Raji (cell line): Measurements from ENCODE around the gene PRSS1.

Experiments used
- POLR2A ChIP-seq: IDR thresholded peaks from 2 replicates; pipeline ENCODE4 v1.6.1; 2011; ENCODE audit warnings: low read depth, low read length, control low read depth; ENCODE audit not compliant: insufficient read depth

The PRSS1 gene

DNA sequence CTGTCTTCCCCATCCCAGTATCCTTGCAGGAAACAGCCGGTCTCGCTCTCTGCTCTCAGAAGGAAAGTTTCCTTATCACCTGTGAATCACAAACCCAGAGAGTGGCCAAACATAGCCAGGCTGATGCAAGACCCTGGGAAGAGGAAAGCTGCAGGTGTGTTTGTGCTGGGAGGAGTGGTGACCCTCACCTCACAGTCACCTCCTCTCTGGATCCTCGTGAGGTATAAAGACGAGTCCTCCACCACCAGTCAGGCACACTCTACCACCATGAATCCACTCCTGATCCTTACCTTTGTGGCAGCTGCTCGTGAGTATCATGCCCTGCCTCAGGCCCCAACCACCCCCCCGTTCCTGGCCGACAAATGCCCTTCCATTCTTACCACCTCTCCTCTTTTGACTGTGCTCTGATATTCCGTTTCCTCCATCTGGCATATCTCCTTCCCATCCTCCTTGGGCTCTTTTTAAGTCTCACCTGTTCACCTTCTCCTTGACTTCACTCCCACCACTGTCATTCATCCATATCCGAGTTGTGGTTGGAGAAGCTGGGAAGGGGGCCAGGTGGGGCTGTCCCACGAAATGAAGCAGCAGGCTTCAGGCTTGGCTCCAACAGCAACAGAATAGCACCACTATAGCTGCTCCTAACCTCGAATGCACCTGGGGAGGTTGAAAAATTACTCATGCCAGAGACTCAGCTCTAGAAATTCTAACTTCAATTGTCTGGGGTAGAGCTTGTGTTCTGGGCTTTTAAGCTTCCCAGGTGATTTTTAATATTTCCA lies at the start of gene PRSS1:
PRSS1 (plus strand) TSS at position 255 of the 776 bp plus-strand sequence; CDS start at position 268, 13 bp downstream.
- TF ChIP-seq POLR2A = no peak

DNA sequence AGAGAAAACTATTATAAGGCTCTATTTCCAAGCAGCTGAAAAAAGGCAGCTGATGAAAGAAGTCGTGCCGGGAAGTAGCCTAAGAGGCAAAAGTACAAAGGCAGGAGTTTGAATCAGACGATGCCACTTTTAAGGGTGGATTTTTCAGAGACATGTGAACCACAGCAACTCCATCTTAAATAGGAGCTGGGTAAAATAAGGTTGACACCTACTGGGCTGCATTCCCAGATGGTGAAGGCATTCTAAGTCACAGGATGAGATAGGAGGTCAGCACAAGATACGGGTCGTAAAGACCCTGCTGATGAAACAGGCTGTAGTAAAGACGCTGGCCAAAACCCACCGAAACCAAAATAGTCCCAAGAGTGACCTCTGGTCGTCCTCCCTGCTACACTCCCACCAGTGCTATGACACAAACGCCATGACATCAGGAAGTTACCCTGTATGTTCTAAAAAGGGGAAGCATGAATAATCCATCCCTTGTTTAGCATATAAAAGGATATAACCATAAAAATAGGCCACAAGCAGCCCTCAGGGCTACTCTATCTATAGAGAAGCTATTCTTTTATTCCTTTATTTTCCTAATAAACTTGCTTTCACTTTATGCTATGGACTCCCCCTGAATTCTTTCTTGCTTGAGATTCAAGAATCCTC lies 45.5 kb upstream of the PRSS1 start:
- TF ChIP-seq POLR2A = no peak

DNA sequence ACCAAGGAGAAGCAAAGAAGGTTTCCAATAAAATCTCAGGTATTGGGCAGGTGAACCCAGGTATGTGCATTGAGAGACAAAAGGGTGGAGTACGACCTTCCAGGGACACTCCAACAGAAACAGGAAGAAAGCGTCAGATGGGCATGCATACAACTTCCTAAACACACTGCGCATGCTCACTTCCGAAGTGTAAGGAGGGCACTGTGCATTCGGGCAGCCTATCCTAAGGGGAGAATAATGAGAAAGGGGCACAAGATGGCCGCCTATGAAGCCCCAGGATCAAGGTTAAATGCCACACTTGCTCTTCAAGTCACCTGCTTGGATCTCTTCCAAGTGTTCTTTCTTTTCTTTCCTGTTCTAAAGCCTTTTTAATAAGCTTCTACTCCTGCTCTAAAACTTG lies 39.4 kb upstream of the PRSS1 start:
- TF ChIP-seq POLR2A = no peak

DNA sequence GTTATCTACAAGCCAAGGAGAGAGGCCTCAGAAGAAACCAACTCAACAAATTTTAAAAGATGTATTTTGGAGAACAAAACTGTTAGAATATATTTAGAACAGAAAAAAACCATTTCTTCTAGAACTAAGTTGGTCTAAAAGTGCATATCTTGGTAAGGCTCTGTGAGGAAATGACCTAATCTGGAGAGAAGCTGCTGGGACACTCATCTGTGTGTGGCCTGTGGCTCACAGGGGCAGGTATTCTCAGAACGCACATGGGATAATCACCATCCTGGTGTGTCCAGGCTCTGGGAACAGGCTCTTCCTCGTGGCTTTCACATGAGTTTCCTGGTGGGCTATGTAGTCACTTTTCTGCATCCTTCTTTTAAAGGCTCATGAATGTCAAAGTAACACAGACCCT lies 38.1 kb upstream of the PRSS1 start:
- TF ChIP-seq POLR2A = no peak

DNA sequence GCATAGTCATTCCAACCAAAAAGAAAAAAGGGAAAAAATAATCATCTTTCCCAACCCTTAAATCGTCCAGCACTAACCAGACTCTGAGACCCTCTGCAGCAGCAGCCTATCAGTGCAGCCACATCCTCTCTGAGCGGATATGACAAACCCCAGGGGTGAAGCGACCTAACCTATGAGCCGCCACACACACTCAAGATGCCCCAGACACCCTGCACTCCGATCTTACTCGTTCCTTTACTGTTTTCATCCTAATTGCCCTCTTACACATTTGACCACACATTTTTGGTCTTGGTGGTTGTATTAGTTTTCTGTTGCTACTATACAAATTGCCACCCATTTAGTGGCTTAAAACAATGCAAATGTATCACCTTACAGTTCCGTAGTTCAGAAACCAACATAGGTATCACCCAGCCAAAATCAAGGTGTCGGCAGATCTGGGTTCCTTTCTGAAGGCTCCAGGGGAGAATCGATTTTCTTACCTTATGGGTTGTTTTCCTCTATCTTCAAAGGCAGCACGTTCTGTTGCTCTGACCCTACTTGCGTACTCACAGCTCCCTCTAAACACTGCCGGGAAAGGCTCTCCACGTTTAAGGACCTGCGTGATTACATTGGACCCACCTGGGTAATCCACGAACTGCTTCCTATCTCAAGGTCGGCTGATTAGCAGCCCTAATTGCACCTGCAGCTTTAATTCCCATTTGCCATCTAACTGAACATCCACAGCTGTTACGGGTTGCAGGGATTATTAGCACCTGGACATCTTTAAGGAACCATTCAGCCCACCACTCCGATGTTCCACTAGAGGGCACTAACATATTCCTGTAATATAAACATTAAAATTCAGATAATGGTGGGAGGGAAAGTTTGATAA lies 37.3 kb upstream of the PRSS1 start:
- no peak for TF ChIP-seq POLR2A

DNA sequence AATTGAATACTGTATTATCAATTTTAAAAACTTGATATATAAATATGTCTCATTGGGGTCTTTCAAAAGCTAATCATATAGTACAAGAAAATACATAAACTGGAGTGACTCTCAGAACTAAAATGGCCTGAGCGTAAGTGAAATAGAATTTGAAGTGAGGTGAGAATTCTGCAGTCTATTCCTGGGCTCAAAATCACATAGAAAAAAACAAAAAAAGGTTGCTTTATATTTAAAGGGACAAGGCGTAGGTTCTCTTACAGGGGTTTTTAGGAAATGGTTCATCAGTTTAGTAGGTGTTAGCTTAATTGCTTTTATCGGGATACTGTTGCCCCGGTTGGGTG lies 36.7 kb upstream of the PRSS1 start:
- TF ChIP-seq POLR2A = no peak

DNA sequence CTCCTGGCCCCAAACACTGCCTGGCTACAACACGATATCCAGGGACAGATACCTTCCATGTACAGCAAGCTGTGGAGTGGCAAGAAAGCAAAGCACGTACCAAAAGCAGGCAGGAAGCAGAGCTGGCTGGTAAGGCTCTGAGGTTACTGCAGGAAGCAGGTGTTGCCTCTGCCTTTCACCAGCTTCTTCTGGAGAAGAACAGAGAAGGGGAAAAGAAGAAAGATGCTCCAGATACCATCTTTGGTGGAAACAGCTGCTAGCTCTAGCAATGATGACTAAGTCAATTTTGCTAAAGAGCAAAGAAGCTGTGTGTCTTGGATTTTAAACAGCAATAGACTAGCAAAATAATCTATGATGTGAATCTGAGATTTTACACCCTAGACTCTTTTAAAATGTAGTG lies 34.9 kb upstream of the PRSS1 start:
- TF ChIP-seq POLR2A = no peak

DNA sequence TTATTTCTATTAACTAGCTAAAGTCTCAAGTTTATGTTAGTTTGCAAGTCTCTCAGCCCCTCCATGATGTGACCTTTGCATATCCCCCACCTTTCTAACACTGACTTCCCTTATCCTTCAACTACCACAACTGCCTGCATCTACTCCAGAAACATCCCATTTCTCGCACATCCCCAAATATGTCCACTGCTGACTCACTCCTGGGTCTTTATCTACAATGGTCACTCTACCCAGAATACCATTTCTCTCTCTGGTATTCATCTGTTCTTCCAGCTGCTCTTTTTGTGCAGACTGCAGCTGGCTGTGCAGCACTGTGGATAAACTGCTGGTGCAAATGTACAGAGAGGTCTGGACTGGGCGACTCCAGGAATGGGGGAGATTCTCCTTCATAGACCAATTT lies 32.7 kb upstream of the PRSS1 start:
- no peak for TF ChIP-seq POLR2A

DNA sequence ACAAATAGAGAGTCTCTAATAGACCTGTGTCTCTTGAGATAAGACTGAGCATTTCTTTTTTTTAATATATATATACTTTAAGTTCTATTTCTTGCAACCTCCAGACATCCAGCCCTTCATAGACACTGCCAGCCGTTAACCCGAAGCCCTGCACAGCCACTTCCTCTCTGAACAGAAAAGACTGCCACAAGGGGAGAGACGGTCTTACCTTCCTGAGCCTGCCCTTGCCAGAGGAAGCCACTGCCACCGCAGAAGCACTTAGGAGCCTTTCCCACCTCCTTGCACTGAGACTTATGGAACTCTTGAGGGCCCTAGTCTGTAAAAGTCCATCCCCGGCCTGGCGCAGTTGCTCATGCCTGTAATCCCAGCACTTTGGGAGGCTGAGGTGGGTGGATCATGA lies 31.8 kb upstream of the PRSS1 start:
- no peak for TF ChIP-seq POLR2A

DNA sequence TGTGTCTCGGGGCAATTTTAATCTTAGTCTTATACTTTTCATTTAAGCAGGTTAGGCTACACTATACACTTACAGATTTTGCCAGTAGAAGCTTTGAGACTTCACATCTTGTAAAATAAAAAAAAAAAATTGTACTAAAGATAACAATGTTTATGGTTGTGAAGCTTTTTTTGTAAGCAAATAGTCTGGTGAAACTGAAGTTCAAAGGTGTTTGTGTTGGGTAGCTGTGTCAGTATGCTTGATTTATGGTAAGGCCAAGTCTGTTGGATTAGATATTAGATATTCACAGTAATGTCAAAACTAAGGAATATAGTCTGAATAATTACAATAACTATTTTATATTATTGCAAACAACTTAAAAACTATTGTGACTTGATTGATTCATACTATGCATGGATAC lies 31.0 kb upstream of the PRSS1 start:
- no peak for TF ChIP-seq POLR2A

DNA sequence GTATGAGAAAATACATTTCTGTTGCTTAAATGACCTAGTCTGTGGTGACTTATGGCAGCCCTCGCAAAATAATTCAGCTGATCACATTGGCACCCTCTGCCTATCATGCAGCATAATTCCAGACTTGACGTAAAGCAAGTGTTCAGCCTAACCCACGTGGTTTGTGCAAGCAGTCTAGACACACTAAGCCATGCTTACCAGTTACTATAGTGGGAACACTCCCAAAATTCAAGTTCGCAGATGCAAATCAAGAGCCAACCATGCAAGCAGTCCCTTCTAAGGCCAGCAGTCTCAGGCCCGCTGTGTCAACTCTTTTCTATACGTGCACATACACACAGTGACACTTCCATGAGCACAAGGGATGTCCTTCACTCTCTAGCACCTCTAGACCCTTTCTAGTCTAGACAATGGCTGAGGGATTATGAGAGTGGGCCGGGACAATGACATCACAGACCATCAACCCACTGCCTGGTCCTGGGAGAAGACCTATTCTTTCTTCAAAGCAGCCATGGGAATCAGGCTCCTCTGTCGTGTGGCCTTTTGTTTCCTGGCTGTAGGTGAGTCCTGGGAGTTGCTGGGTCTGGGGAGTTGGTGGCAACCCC lies 29.0 kb upstream of the PRSS1 start:
- no peak for TF ChIP-seq POLR2A

DNA sequence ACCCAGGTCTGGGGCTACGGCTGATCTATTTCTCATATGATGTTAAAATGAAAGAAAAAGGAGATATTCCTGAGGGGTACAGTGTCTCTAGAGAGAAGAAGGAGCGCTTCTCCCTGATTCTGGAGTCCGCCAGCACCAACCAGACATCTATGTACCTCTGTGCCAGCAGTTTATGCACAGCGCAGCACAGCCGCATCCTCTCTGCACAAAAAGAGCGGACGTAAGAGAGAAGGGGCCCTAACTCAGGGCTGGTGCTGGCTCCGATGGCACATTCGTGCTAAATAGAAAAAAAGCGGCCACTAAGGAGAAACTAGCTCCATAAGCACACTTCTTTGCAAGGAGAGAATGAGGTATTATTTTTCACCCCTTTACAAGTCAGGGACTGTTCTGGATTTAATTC lies 28.3 kb upstream of the PRSS1 start:
- TF ChIP-seq POLR2A = no peak

DNA sequence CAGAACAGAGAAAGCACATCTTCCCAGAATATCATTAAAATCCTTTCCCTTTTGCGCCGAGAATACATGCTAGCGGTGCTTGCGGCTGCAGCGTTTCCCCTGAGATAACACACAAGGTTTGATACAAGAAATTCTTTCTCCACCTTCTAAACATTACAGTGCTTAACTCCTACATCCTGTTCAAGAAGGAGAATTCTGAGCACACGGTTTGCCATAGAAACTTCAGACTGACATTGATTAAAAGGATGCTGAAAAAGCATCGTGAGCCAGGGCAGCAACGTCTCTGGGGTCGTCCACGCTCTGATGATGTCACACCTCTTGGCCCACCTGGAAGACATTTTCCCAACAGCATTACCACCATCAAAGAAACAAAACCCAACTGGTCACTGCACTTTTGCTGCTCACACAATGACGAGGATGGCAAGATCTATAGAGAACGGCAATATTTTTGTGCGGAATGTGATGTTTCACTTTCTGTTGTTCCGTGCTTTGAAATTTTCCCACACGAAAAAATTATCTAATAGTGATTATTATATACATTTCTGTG lies 27.0 kb upstream of the PRSS1 start:
- no peak for TF ChIP-seq POLR2A

DNA sequence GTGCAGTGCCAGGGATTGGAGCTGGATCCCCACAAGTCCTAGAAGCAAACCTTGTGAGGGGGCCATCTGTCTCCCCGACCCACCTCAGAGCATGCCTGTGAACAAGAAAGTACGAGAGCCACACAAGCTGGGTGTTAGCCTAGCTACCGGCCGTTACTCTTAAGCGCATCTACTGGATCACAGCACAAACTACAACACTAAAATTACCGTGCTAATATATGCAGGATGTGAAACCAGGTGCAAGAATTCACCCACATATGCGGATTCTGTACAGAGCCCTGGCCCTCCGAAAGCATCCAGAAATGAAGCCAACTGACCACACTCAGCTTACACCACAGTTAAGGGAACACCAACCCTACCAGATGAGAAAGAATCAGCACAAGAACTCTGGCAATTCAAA lies 16.0 kb upstream of the PRSS1 start:
- no peak for TF ChIP-seq POLR2A

DNA sequence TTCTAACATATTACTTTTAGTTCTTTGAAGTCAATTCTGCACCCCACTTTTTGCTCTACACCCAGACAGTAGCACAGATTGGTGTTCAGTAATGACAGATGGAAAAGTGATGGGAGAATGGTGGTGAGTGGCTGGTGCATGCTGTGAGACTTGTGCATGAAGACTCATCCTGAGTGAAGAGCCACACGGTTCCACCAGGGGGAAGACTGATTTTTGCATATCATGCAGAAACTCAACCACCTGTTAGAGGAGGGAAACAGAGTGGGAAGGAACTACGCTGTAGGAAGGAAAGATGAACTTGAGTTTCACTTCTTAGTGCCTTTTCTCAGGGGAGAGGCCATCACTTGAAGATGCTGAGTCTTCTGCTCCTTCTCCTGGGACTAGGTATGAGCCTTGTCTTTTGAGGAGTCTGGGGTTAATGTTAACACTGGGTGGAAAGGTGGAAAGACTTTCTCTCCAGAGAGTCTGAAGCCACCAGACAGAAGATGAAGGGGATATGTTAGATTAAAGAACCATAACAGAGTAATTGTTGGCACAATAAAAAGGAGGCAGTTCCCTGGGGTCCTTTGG lies 9.3 kb upstream of the PRSS1 start:
- no peak for TF ChIP-seq POLR2A
